A549 (cell line): ENCODE results near the gene DHX36. TPM values are rescaled to one million over a fixed set of nuclear protein-coding genes. Genes with fewer than 3 reads are reported as not detected.

Experiments
- ATAC-seq, 2 experiments: fragments of 200-7000 bp in 1 of 2; fragments of >200 bp in 1 of 2; cut with Nextera tagmentation in 1 of 2; cut with Tn5 transposase in 1 of 2; 3 replicates each; pipeline versions ENCODE4 v1.8.0 to v1.9.1; 2018 to 2020; ENCODE audit warnings: mild to moderate bottlenecking in 1 of 2, moderate library complexity in 1 of 2
- CTCF ChIA-PET: fragments of 300-600 bp; sonication (Branson Sonifier 250); formaldehyde crosslinking; extraction: SDS; loops from one replicate; lab custom pipeline; 2021; ENCODE audit warnings: antibody characterized with exemption, inconsistent platforms; lab: Yijun Ruan, JAX
- POLR2A ChIA-PET: fragments of 350-600 bp; formaldehyde crosslinking; extraction: SDS; loops from one replicate; lab custom pipeline; 2021; ENCODE audit warnings: antibody characterized with exemption, inconsistent platforms; lab: Yijun Ruan, JAX
- DNase-seq, 2 experiments: peaks; one replicate each; pipeline versions ENCODE4 v3.0.0 to v3.0.0-alpha.2; 2011 to 2016; ENCODE audit warnings: low read depth in 1 of 2, low spot score in 1 of 2
- FAIRE-seq: peaks from 2 replicates; lab custom pipeline; 2011; peaks lifted over from hg19 to GRCh38; lab: Jason Lieb, UNC
- H3K27ac ChIP-seq, 2 experiments: fragments of >200 bp; sonication (Bioruptor Twin); formaldehyde crosslinking; 3 replicates each; pipeline ENCODE4 v1.5.1; 2016 to 2017
- H3K4me1 ChIP-seq: fragments of >200 bp; sonication (Bioruptor Twin); formaldehyde crosslinking; 3 replicates; pipeline ENCODE4 v1.6.1; 2016
- H3K4me2 ChIP-seq: fragments of >200 bp; sonication (Bioruptor Twin); formaldehyde crosslinking; 3 replicates; pipeline ENCODE4 v1.6.1; 2016
- H3K4me3 ChIP-seq: fragments of >200 bp; sonication (Bioruptor Twin); formaldehyde crosslinking; 3 replicates; pipeline ENCODE4 v1.5.1; 2016
- H3K9me3 ChIP-seq: fragments of >200 bp; sonication (Bioruptor Twin); formaldehyde crosslinking; 3 replicates; pipeline ENCODE4 v1.6.1; 2016
- BHLHE40 ChIP-seq: IDR thresholded peaks from 2 replicates; pipeline ENCODE4 v1.6.1; 2012; ENCODE audit warnings: low read depth, low read length, inconsistent platforms
- CBX2 ChIP-seq: fragments of 200-600 bp; sonication (generic); IDR thresholded peaks from 2 replicates; pipeline ENCODE4 v1.6.1; 2016; ENCODE audit warnings: low read depth, mild to moderate bottlenecking, borderline replicate concordance
- CBX8 ChIP-seq: fragments of 200-600 bp; sonication (generic); IDR thresholded peaks from 2 replicates; pipeline ENCODE4 v1.6.1; 2016
- CTCF ChIP-seq: fragments of >200 bp; sonication (Bioruptor Twin); formaldehyde crosslinking; IDR thresholded peaks from 3 replicates; pipeline ENCODE4 v1.5.1; 2016
- EHMT2 ChIP-seq: fragments of 200-600 bp; sonication (generic); IDR thresholded peaks from 2 replicates; pipeline ENCODE4 v1.6.1; 2016; ENCODE audit warnings: antibody characterized with exemption, low read depth, mild to moderate bottlenecking, moderate library complexity
- ESRRA ChIP-seq: fragments of 150-350 bp; IDR thresholded peaks from 2 replicates; pipeline ENCODE4 v1.6.1; 2014; ENCODE audit warnings: mild to moderate bottlenecking, low read length, borderline replicate concordance
- FOXS1 ChIP-seq: fragments of 250-450 bp; sonication (Bioruptor Pico); IDR thresholded peaks from 2 replicates; pipeline ENCODE4 v1.5.0; 2020; ENCODE audit warnings: mild to moderate bottlenecking, moderate library complexity
- GATA3 ChIP-seq: IDR thresholded peaks from 2 replicates; pipeline ENCODE4 v1.6.1; 2012; ENCODE audit warnings: borderline replicate concordance
- HOXB13 ChIP-seq: fragments of 250-450 bp; sonication (Bioruptor Pico); IDR thresholded peaks from 2 replicates; pipeline ENCODE4 v1.5.0; 2020; ENCODE audit warnings: low read depth, mild to moderate bottlenecking, moderate library complexity
- JUN ChIP-seq, 2 experiments: fragments of >200 bp; sonication (Bioruptor Twin); formaldehyde crosslinking; IDR thresholded peaks; 2 replicates in 1 of 2; 3 replicates in 1 of 2; pipeline ENCODE4 v1.6.1; 2016 to 2017
- JUNB ChIP-seq: fragments of >200 bp; sonication (Bioruptor Twin); formaldehyde crosslinking; IDR thresholded peaks from 2 replicates; pipeline ENCODE4 v1.6.1; 2016
- KDM5A ChIP-seq: fragments of 200-600 bp; sonication (generic); IDR thresholded peaks from 2 replicates; pipeline ENCODE4 v1.6.1; 2016; ENCODE audit warnings: antibody characterized with exemption, mild to moderate bottlenecking
- MAZ ChIP-seq: fragments of 150-350 bp; IDR thresholded peaks from 2 replicates; pipeline ENCODE4 v1.6.1; 2014; ENCODE audit warnings: antibody characterized with exemption, low read depth, low read length, borderline replicate concordance
- NR3C1 ChIP-seq: fragments of >200 bp; sonication (Bioruptor Twin); formaldehyde crosslinking; IDR thresholded peaks from 3 replicates; pipeline ENCODE4 v1.6.1; 2017
- POLR2A ChIP-seq: IDR thresholded peaks from 2 replicates; pipeline ENCODE4 v1.6.1; 2012; ENCODE audit warnings: mild to moderate bottlenecking, low read length
- RAD21 ChIP-seq, 2 experiments: fragments of >200 bp in 1 of 2; sonication (Bioruptor Twin) in 1 of 2; formaldehyde crosslinking in 1 of 2; IDR thresholded peaks in 1 of 2; conservative IDR thresholded peaks in 1 of 2; 2 replicates in 1 of 2; 3 replicates in 1 of 2; pipeline ENCODE4 v1.6.1; 2012 to 2018; ENCODE audit warnings: inconsistent platforms in 1 of 2
- REST ChIP-seq: fragments of 200-600 bp; sonication (generic); IDR thresholded peaks from 2 replicates; pipeline ENCODE4 v1.6.1; 2016; ENCODE audit warnings: antibody characterized with exemption, mild to moderate bottlenecking, moderate library complexity
- SMC3 ChIP-seq: fragments of >200 bp; sonication (Bioruptor Twin); formaldehyde crosslinking; IDR thresholded peaks from 3 replicates; pipeline ENCODE4 v1.6.1; 2018; ENCODE audit warnings: inconsistent platforms
- SREBF2 ChIP-seq: fragments of 450-650 bp; IDR thresholded peaks from 2 replicates; pipeline ENCODE4 v1.6.1; 2014; ENCODE audit warnings: mild to moderate bottlenecking, moderate library complexity
- TFCP2L1 ChIP-seq: fragments of 250-450 bp; sonication (Bioruptor Pico); IDR thresholded peaks from 2 replicates; pipeline ENCODE4 v1.5.0; 2021; ENCODE audit warnings: mild to moderate bottlenecking
- USF2 ChIP-seq: fragments of 450-650 bp; IDR thresholded peaks from 2 replicates; pipeline ENCODE4 v1.6.1; 2014; ENCODE audit warnings: antibody characterized with exemption
- ZSCAN20 ChIP-seq: fragments of 250-450 bp; sonication (Bioruptor Pico); IDR thresholded peaks from 2 replicates; pipeline ENCODE4 v1.8.0; 2022; ENCODE audit warnings: mild to moderate bottlenecking, moderate library complexity
- polyA plus RNA-seq, 4 experiments: library from polyadenylated mRNA; depleted of rRNA in 3 of 4; stranded (reverse); fragments of >200 nt; fragmentation: RNase III in 1 of 4; extraction: RNeasy Plus Mini Kit Qiagen cat#74134 plus additional on column Dnase treatment in 1 of 4; gene quantifications; 2 replicates in 3 of 4; 3 replicates in 1 of 4; pipeline ENCODE4 v1.2.3, GENCODE V29; 2011 to 2017
- TF ChIP-seq, protein P1 (sequence below): fragments of 150-350 bp; IDR thresholded peaks from 2 replicates; pipeline ENCODE4 v1.6.1; 2014; ENCODE audit warnings: low read depth, mild to moderate bottlenecking, low read length

The DHX36 gene
- polyA plus RNA-seq, 2 of the 4 experiments (the other 2 are of a cell fraction) = 59.4 to 90.1 TPM

DNA sequence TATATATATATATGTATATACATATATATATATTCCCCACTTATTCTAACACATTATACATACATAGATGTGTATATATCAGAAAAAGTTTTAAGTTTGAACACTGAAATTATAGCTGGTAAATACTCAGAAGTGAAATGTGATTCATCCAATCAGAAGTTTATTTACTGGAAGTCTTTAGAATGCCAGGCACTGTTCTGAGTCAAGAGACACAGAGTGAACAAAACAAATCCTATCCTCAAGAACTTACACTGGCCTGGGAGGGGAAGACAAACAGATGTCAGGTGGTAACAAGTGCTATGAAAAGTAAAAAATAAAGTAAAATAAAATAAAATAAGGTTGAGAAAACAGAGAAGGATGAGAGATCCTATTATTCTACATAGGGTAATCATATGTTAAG, 13.4 kb downstream of the DHX36 start:
- H3K4me3 ChIP-seq = no peak overlapping the region
- no peak for FAIRE-seq
- DNase-seq = peak in 1 of 2 experiments; percentile 9
- TF ChIP-seq JUN (IDR thresholded peaks at IDR 0.05) (no peak), BHLHE40 (no peak), FOXS1 (no peak), ESRRA (no peak), SMC3 (no peak), USF2 (no peak), CBX8 (no peak), NR3C1 (no peak), EHMT2 (no peak), SREBF2 (no peak), KDM5A (no peak), RAD21 (conservative IDR thresholded peaks at IDR 0.05 in 1 of 2, IDR thresholded peaks at IDR 0.05 in 1 of 2) (no peak), JUNB (no peak), TFCP2L1 (CRISPR knock-in tag) (no peak), GATA3 (no peak), CTCF (no peak), POLR2A (no peak), CBX2 (no peak)
- TF ChIP-seq, all 56 proteins: peak for 0
- Histone ChIP-seq H3K27ac (no peak overlapping the region), H3K4me2 (no peak overlapping the region), H3K4me1 (0 out of 3 replicates have a peak, but pooled peaks cover 3% of the 10 kb centered on the region), H3K9me3 (no peaks in the 10 kb centered on the region)
- POLR2A ChIA-PET = no interaction called here
- no peak for ATAC-seq
- CTCF ChIA-PET = interaction anchor here (0.7 kb wide), 1 partner anchor 11 kb away, joined by 3 read pairs; no protein-coding TSS in a partner anchor

GRCh38 chr3:154307363-154307762, 16.9 kb downstream of the DHX36 start:
- no peak for FAIRE-seq
- CTCF ChIA-PET = interaction anchor here (1.2 kb wide), 1 partner anchor 28 kb away, joined by 3 read pairs; no protein-coding TSS in a partner anchor
- Histone ChIP-seq H3K9me3 (no peaks in the 10 kb centered on the region), H3K27ac (no peak overlapping the region), H3K4me1 (0 out of 3 replicates have a peak, but pooled peaks cover 3% of the 10 kb centered on the region), H3K4me2 (no peak overlapping the region), H3K4me3 (no peak overlapping the region)
- DNase-seq = no peak
- TF ChIP-seq ZSCAN20 (CRISPR knock-in tag) (no peak), HOXB13 (CRISPR knock-in tag) (no peak), REST (no peak), MAZ (no peak), KDM5A (no peak)
- TF ChIP-seq, protein P1, sequence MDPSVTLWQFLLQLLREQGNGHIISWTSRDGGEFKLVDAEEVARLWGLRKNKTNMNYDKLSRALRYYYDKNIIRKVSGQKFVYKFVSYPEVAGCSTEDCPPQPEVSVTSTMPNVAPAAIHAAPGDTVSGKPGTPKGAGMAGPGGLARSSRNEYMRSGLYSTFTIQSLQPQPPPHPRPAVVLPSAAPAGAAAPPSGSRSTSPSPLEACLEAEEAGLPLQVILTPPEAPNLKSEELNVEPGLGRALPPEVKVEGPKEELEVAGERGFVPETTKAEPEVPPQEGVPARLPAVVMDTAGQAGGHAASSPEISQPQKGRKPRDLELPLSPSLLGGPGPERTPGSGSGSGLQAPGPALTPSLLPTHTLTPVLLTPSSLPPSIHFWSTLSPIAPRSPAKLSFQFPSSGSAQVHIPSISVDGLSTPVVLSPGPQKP = no peak
- POLR2A ChIA-PET = no interaction called here
- no peak for ATAC-seq
